ENCODE data around the gene DLG2. TPM values are rescaled to one million over a fixed set of nuclear protein-coding genes. Genes with fewer than 3 reads are reported as not detected.

DLG2 gene
- total RNA-seq, 1 donor from 2014 or later, result 1.8 TPM

- no peaks in the 10 kb centered on the region for H3K36me3 Mint-ChIP-seq (ENCODE audit: low read depth, unreplicated experiment)
- no peaks in the 10 kb centered on the region for H3K79me2 ChIP-seq (ENCODE audit: insufficient read depth, low read length)
- no peaks in the 10 kb centered on the region for H4K20me1 ChIP-seq (ENCODE audit: insufficient read depth, low read length)
- H3K4me1 ChIP-seq (ENCODE audit: insufficient read depth, low read length), result no peaks in the 10 kb centered on the region
- H2AFZ ChIP-seq (ENCODE audit: low read depth, low read length), result no peak overlapping the region
- no peak for FAIRE-seq
- H3K27me3 ChIP-seq (ENCODE audit: insufficient read depth, low read length), result no peaks in the 10 kb centered on the region
- peaks cover 2% of the 10 kb centered on the region for H3K9me3 Mint-ChIP-seq (ENCODE audit: unreplicated experiment)
- H3K9ac ChIP-seq (ENCODE audit: low read length), result no peak overlapping the region
- TF ChIP-seq EZH2 (IDR thresholded peaks at IDR 0.05; ENCODE audit: insufficient read depth, low read length) (no peak), CTCF (IDR thresholded peaks at IDR 0.05; ENCODE audit: insufficient read depth, low read depth, low read length) (no peak)
- H3K36me3 ChIP-seq (ENCODE audit: insufficient read depth, low read length), result no peaks in the 10 kb centered on the region
- no peaks in the 10 kb centered on the region for H3K27me3 Mint-ChIP-seq (ENCODE audit: low read depth, unreplicated experiment)
- H3K4me1 Mint-ChIP-seq (ENCODE audit: low read depth, unreplicated experiment), result no peaks in the 10 kb centered on the region
- no peaks in the 10 kb centered on the region for H3K9me3 ChIP-seq (ENCODE audit: insufficient read depth, low read depth, low read length)
- H3K4me3 ChIP-seq (ENCODE audit: insufficient read depth, low read depth, low read length), result no peak overlapping the region
- no peak overlapping the region for H3K4me2 ChIP-seq (ENCODE audit: low read length)
- H3K27ac Mint-ChIP-seq (ENCODE audit: unreplicated experiment), result no peak overlapping the region
- no peak overlapping the region for H3K4me3 Mint-ChIP-seq (ENCODE audit: unreplicated experiment)
- no peak for DNase-seq (ENCODE audit: low read depth)
- no peak overlapping the region for H3K27ac ChIP-seq (ENCODE audit: low read depth, low read length)
These were observed 242.0 kb downstream of the DLG2 start for GRCh38 chr11:85385111-85385510.

- H3K4me1 Mint-ChIP-seq (ENCODE audit: low read depth, unreplicated experiment), result no peaks in the 10 kb centered on the region
- H3K4me3 ChIP-seq (ENCODE audit: insufficient read depth, low read depth, low read length), result no peak overlapping the region
- no peaks in the 10 kb centered on the region for H3K36me3 ChIP-seq (ENCODE audit: insufficient read depth, low read length)
- H3K9ac ChIP-seq (ENCODE audit: low read length), result no peak overlapping the region
- H2AFZ ChIP-seq (ENCODE audit: low read depth, low read length), result no peak overlapping the region
- no peak overlapping the region for H3K4me3 Mint-ChIP-seq (ENCODE audit: unreplicated experiment)
- H3K4me1 ChIP-seq (ENCODE audit: insufficient read depth, low read length), result no peaks in the 10 kb centered on the region
- H3K27ac Mint-ChIP-seq (ENCODE audit: unreplicated experiment), result no peak overlapping the region
- H3K27me3 Mint-ChIP-seq (ENCODE audit: low read depth, unreplicated experiment), result no peaks in the 10 kb centered on the region
- DNase-seq (ENCODE audit: low read depth) (no peak), FAIRE-seq (no peak)
- no peaks in the 10 kb centered on the region for H3K27me3 ChIP-seq (ENCODE audit: insufficient read depth, low read length)
- TF ChIP-seq CTCF (IDR thresholded peaks at IDR 0.05; ENCODE audit: insufficient read depth, low read depth, low read length), result no peak
- no peak for TF ChIP-seq EZH2 (IDR thresholded peaks at IDR 0.05; ENCODE audit: insufficient read depth, low read length)
- no peak overlapping the region for H3K4me2 ChIP-seq (ENCODE audit: low read length)
- H3K27ac ChIP-seq (ENCODE audit: low read depth, low read length), result no peak overlapping the region
- no peaks in the 10 kb centered on the region for H3K36me3 Mint-ChIP-seq (ENCODE audit: low read depth, unreplicated experiment)
- H3K9me3 ChIP-seq (ENCODE audit: insufficient read depth, low read depth, low read length), result no peaks in the 10 kb centered on the region
- no peaks in the 10 kb centered on the region for H3K9me3 Mint-ChIP-seq (ENCODE audit: unreplicated experiment)
- H3K79me2 ChIP-seq (ENCODE audit: insufficient read depth, low read length), result no peaks in the 10 kb centered on the region
- H4K20me1 ChIP-seq (ENCODE audit: insufficient read depth, low read length), result no peaks in the 10 kb centered on the region
These were observed 248.1 kb downstream of the DLG2 start for GRCh38 chr11:85379066-85379465.

GRCh38 chr11:85377901-85378300 is 249.2 kb downstream of the DLG2 start:
- Histone ChIP-seq H3K4me2 (ENCODE audit: low read length) (no peak overlapping the region), H3K27me3 (ENCODE audit: insufficient read depth, low read length) (no peaks in the 10 kb centered on the region), H3K4me1 (ENCODE audit: insufficient read depth, low read length) (no peaks in the 10 kb centered on the region), H3K4me3 (ENCODE audit: insufficient read depth, low read depth, low read length) (no peak overlapping the region), H3K36me3 (ENCODE audit: insufficient read depth, low read length) (no peaks in the 10 kb centered on the region), H3K9ac (ENCODE audit: low read length) (no peak overlapping the region), H3K27ac (ENCODE audit: low read depth, low read length) (no peak overlapping the region), H4K20me1 (ENCODE audit: insufficient read depth, low read length) (no peaks in the 10 kb centered on the region), H3K9me3 (ENCODE audit: insufficient read depth, low read depth, low read length) (no peaks in the 10 kb centered on the region), H2AFZ (ENCODE audit: low read depth, low read length) (no peak overlapping the region), H3K79me2 (ENCODE audit: insufficient read depth, low read length) (no peaks in the 10 kb centered on the region)
- DNase-seq (ENCODE audit: low read depth) (no peak), FAIRE-seq (no peak)
- TF ChIP-seq CTCF (IDR thresholded peaks at IDR 0.05; ENCODE audit: insufficient read depth, low read depth, low read length) (no peak), EZH2 (IDR thresholded peaks at IDR 0.05; ENCODE audit: insufficient read depth, low read length) (no peak)
- Mint-ChIP-seq H3K4me3 (ENCODE audit: unreplicated experiment) (no peak overlapping the region), H3K9me3 (ENCODE audit: unreplicated experiment) (no peaks in the 10 kb centered on the region), H3K4me1 (ENCODE audit: low read depth, unreplicated experiment) (no peaks in the 10 kb centered on the region), H3K27ac (ENCODE audit: unreplicated experiment) (no peak overlapping the region), H3K27me3 (ENCODE audit: low read depth, unreplicated experiment) (no peaks in the 10 kb centered on the region), H3K36me3 (ENCODE audit: low read depth, unreplicated experiment) (no peaks in the 10 kb centered on the region)
